Cerebellar cortex (tissue), 1 donor: ENCODE data around the gene ATXN1.

ENCODE experiments used
- DNase-seq: peaks from one replicate; pipeline ENCODE4 v3.0.0-alpha.2; 2015; ENCODE audit warnings: low spot score

The ATXN1 gene

DNA sequence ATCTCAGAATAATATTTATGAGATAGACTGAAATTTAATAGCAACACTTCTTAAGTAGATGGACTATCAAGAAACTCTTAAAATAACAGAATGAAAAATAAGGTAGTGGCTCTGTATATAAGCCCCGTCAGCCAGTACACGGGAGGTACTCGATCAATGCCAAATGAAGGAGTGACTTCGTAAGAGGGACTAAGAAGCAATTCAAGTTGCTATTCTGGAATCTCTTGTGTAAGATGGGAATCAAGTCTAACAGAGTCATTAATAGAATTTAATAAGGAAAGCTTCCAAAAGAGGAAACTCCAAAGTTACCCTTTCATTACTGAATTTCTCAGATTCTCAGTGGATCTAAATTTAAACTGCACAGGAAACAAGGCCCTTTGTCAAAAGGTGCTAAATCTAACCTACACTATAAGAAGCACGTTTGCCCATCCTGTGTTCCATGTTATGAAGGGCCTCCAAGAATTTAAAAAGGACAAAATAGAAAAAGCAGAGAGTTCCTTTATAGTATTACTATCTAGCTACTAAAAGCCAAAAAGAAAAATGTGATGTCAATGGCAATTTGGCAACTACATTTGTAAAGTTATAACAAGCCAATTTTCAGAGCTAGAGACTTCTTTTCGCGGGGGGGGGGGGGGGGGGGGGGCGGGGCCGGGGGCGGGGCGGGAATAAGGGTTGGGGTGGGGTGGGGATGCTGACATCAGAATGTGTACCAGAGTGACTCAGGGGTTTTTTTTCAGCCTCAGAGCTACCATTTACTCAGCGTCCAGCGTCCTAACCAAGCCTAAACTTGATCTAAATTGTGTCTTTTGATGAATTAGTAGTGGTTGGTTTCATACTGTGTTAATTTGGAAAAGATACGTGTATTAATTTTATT lies 322.3 kb downstream of the ATXN1 start:
- DNase-seq = no peak

DNA sequence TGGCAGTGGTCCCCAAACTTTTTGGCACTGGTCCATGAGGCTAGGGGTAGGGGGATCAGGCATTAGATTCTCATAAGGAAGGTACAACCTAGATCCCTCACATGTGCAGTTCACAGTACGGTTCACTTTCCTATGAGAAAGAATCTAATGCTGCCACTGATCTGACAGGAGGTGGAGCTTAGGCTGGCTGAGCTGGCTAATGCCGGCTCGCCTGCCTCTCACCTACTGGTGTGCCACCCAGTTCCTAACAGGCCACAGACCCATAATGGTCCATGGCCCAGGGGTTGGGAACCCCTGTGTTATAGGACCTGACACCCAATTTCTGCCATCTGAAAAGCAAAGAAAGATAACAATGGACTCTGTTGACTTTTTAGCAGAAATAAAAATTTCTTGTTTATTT lies 323.3 kb downstream of the ATXN1 start:
- no peak for DNase-seq

DNA sequence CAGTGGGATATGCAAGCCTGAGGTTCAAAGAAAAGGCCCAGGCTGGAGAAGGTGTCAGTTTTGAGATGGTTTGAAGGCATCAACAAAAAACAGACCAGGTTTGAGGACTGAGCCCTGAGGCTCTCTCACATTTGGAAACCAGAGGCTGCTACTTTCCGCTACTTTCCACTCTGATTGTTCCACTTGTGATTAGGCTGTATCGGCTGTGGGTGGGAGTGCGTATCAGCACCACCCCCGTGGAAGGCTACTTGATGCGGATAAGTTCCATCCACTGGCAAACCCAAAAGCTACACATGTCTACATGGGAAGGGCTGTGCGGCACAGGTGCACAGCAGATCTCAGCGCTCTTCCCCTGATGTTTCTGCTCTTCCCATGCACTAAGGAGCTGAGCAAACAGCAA lies 324.2 kb downstream of the ATXN1 start:
- no peak for DNase-seq

DNA sequence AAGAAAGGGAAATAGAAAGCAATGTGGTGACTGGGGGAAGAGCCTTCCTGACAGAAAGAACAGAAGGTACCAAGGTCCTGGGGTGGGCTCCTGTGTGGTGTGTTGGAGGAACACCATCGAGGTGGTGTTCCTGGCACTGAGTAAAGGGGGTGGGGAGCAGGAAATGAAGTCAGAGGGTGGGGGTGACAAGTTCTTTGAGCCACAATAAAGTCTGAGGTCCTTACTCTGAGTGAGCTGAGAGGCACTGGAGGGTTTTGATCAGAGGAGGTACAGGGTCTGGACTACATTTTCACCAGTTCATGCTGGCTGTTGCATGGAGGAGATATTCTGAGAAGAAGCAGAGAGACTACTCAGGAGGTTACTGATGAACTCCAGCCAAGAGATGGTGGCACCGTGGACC lies 324.7 kb downstream of the ATXN1 start:
- no peak for DNase-seq

- no peak for DNase-seq
Observed at GRCh38 chr6:16434885-16435284, 326.4 kb downstream of the ATXN1 start.

- DNase-seq = no peak
Observed at GRCh38 chr6:16433338-16433890, 327.8 kb downstream of the ATXN1 start.

DNA sequence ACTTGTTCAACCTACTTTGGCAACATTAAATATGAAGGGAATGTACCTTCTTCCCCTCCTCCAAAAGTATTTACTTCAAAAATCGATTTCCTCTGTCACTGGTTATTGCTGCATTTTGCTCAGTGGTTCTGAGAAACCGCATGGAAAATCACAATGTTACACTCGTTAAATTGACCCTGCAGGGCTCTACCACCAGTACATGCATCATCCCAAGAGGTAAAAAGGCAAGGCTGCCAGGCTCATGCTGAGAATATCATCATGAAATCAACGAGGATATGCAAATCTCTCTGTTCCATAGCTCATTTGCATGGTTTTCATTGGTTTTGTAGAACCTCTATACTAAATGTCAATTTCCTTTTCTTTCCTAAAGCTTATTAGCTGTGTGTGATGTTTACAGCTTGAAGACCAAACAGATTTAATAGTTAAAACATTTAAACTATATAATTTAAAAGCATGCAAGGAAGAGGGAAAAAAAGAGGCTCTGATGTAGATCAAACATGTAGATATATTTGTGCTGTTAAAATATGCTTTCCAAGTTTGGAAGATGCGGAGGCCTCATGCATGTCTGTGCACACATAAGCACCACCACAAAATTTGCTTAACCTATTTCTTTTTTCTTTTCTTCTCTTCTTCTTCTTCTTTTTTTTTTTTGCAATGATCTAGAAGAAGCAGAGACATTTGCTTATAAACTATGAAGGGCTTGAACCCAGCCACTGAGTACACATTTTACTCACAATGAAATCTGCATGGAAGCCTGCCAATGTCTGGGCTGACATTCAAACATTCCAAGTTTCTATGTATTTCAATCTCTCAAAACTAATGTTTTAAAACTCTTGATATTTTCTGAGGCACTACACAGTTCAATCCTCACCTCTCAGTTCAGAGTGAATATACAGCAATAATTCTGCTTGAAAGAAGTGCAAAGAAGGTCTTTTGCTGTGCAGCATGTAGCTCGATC lies 328.9 kb downstream of the ATXN1 start:
- DNase-seq = no peak

GRCh38 chr6:16431106-16431505 lies 330.2 kb downstream of the ATXN1 start:
- no peak for DNase-seq

DNA sequence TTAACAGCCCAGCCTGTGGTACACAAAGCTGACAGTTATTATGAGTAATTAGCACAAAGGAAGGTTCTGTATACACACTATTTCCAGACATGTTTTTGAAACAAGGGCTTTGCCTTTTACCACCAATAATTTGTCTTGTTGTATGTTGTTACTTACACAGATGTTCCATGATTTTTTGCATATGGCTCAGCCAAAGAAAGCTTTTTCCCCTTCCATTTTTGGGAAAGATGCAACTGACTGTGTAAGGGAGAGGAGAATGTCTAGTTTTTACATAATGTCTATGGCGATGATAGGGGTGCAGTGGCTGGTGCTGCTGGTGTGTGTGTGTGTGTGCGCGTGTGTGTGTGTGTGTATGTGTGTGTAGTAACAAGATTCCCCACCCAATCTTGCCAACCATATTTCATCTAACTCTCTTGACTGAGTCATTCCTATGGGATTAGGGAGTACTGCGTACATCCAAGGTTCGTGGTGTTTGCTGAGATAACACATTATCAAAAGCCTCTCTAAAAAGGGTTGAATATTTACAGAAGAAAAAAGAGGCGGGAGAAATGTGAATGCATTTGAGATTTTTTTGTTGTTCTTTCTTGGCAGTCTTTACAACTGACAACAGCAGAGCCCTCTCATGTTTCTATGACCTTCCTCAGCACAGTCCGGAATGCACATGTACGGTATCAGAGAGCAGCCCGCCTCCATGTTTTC lies 330.7 kb downstream of the ATXN1 start:
- DNase-seq = no peak

- no peak for DNase-seq
Observed at GRCh38 chr6:16429669-16430068, 331.6 kb downstream of the ATXN1 start.

GRCh38 chr6:16427124-16427523 lies 334.1 kb downstream of the ATXN1 start:
- no peak for DNase-seq

DNA sequence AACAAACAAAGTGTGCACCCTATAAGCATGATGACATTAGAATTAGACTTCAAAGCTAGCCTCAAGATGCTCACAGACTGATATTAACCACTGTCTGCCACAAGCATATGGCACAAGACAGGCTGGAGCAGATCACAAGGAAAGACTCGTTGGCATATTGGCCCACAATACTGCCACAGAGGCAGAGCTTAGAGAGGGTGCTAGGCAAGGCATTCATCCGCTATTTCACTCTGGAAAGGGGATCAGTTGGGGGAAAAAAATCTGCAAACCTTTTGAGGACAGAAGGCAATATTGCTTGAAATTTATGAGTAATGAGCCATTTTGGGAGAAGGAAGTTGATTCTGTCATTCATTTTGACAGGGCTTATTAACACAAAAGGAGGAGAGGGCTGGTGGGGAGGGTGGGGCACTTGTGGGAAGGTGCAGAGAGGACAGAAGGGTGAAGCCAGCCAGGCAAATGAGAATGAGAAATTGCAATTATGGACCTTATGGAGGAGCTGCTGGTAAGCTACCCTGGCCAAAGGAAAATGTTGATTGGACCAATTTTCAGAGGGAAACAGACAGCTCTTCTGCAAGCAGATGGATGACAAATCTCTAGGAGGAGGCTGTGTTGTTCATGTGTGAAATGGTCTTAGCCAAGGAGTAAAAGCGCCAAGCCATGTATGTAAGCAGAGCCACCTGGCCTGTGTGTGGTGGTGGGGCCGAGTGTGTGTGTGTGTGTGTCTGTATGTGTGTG lies 335.2 kb downstream of the ATXN1 start:
- peak; percentile 65 for DNase-seq

GRCh38 chr6:16421462-16421960 lies 339.7 kb downstream of the ATXN1 start:
- no peak for DNase-seq

GRCh38 chr6:16420715-16421461 lies 340.4 kb downstream of the ATXN1 start:
- DNase-seq = no peak

- DNase-seq = no peak
Observed at GRCh38 chr6:16420337-16420714, 340.9 kb downstream of the ATXN1 start.

DNA sequence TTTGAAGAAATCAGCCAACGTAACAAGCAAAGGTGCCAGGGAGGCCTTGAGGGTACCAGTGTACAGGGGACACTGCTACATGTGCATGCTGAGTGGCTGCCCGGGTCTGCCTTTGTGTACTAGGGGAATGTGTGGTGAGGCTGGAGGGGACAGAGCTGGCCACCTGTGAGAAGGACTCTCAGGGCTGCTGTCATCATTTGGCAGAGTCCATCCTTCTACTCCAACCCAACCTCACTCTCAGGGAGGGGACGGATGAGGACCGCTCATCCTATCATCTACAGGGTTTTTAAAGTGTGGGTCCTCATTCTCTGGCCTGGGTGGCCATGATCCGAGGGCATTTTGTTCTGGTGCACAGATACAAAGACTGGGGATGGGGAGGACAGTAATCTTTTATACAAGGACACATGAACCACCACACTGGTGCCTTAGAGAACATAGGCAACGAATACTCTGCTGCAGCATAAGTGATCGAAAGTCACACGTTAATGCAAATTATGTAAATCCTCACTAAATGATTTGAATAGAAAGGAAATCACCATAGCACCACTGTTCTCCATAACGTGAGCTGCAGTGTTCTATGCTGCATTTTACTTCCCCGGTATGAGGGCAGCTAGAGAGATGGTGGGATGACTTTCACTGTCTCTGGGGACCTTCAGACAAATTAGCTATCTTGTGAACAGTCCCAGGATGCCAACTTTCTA lies 341.5 kb downstream of the ATXN1 start:
- DNase-seq = no peak

DNA sequence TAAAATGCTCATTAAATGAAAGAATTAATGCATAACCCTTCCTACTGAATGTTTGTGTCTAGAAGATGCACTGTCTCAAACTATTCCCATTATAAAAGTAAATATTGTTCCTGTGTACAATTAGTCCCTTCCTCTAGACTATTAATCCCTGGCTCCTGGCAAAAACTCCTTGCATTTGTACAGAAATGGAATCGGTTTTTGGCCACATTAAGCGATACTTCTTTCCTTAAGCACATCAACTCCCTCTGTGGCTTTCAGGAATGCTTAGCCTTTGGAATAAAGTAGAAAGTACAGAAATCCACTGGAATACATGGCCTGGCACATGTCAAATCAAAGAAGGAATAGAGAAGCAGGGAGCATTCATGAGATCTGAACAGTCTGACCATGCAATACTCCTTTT lies 343.1 kb downstream of the ATXN1 start:
- no peak for DNase-seq

GRCh38 chr6:16415677-16416076 lies 345.6 kb downstream of the ATXN1 start:
- DNase-seq = no peak

- no peak for DNase-seq
Observed at GRCh38 chr6:16414205-16414604, 347.1 kb downstream of the ATXN1 start.

DNA sequence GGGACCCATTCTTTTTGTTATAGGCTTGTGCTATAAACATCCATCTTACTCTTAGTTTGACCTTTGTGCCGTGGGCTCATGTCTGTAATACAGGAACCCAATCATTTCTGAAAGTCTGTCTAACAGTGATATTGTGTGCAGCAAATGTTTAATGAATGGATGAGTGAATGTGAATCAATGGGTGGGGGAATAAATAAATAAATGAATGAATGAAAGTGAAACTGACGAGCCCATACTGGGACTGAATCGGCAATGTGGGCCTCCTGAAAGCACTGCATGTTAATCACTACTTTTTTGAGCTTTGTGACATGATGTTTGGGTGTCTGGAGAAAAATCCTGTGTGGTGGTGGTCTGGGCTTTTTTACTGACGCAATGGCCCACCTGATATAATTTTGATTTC lies 347.9 kb downstream of the ATXN1 start:
- no peak for DNase-seq
